Neural cell (in vitro differentiated cells): ENCODE data around the gene HACL1. TPM values are rescaled to one million over a fixed set of nuclear protein-coding genes. Genes with fewer than 3 reads are reported as not detected.

Experiments
- H2AFZ ChIP-seq: fragments of 200-600, 300-800 bp; sonication (generic), shearing (Covaris generic); 2 replicates; pipeline ENCODE4 v1.6.0; 2014; ENCODE audit warnings: low read depth, mild to moderate bottlenecking, antibody characterized with exemption, low read length, moderate library complexity
- H3F3A ChIP-seq: fragments of 200-600 bp; shearing (Covaris generic); 2 replicates; pipeline ENCODE4 v1.6.1; 2016; ENCODE audit warnings: mild to moderate bottlenecking, moderate library complexity, mixed read lengths, antibody characterized with exemption, low read length; ENCODE audit not compliant: insufficient read depth, poor library complexity, severe bottlenecking
- H3K27ac ChIP-seq: fragments of 200-600, 300-800 bp; sonication (generic), shearing (Covaris generic); 2 replicates; pipeline ENCODE4 v1.5.1; 2014; ENCODE audit warnings: mild to moderate bottlenecking, low read length, moderate library complexity
- H3K27me3 ChIP-seq: fragments of 300-800, 200-600 bp; sonication (generic), shearing (Covaris generic); 2 replicates; pipeline ENCODE4 v1.6.0; 2014; ENCODE audit warnings: mild to moderate bottlenecking, low read depth, low read length, moderate library complexity; ENCODE audit not compliant: insufficient read depth
- H3K36me3 ChIP-seq: fragments of 300-800, 200-600 bp; sonication (generic), shearing (Covaris generic); 2 replicates; pipeline ENCODE4 v1.5.1; 2014; ENCODE audit warnings: mild to moderate bottlenecking, antibody characterized with exemption, low read length, moderate library complexity; ENCODE audit not compliant: insufficient read depth
- H3K4me2 ChIP-seq: fragments of 300-800, 200-600 bp; sonication (generic), shearing (Covaris generic); 2 replicates; pipeline ENCODE4 v1.6.0; 2014; ENCODE audit warnings: mild to moderate bottlenecking, low read length
- H3K4me3 ChIP-seq: fragments of 300-800, 200-600 bp; sonication (generic), shearing (Covaris generic); 2 replicates; pipeline ENCODE4 v1.5.1; 2014; ENCODE audit warnings: mild to moderate bottlenecking, low read length, moderate library complexity
- H3K79me2 ChIP-seq: fragments of 200-600 bp; shearing (Covaris generic); replicated peaks from 2 replicates; pipeline ENCODE4 v1.6.0; 2014; ENCODE audit warnings: mild to moderate bottlenecking, low read length, moderate library complexity; ENCODE audit not compliant: insufficient read depth
- H3K9ac ChIP-seq: fragments of 300-800, 200-600 bp; sonication (generic), shearing (Covaris generic); 2 replicates; pipeline ENCODE4 v1.6.1; 2016; ENCODE audit warnings: mild to moderate bottlenecking, low read length, mixed read lengths
- H3K9me2 ChIP-seq: fragments of 200-600 bp; shearing (Covaris generic); 2 replicates; pipeline ENCODE4 v1.6.1; 2016; ENCODE audit warnings: mild to moderate bottlenecking, low read length, mixed read lengths; ENCODE audit not compliant: insufficient read depth
- H3K9me3 ChIP-seq: fragments of 200-600, 300-800 bp; sonication (generic), shearing (Covaris generic); 2 replicates; pipeline ENCODE4 v1.6.1; 2016; ENCODE audit warnings: mild to moderate bottlenecking, mixed run types, low read length, moderate library complexity, mixed read lengths
- H4K20me1 ChIP-seq: fragments of 200-600 bp; shearing (Covaris generic); 2 replicates; pipeline ENCODE4 v1.6.1; 2016; ENCODE audit warnings: mild to moderate bottlenecking, mixed run types; ENCODE audit not compliant: insufficient read depth
- EP300 ChIP-seq: fragments of 450-650 bp; conservative IDR thresholded peaks from 2 replicates; pipeline ENCODE4 v1.6.1; 2014; ENCODE audit warnings: antibody characterized with exemption, mild to moderate bottlenecking, moderate library complexity; ENCODE audit not compliant: poor library complexity, severe bottlenecking
- EZH2 ChIP-seq: fragments of 200-600, 300-800 bp; shearing (Covaris generic), sonication (generic); IDR thresholded peaks from 2 replicates; pipeline ENCODE4 v1.6.1; 2014; ENCODE audit warnings: antibody characterized with exemption, low read length, borderline replicate concordance, mild to moderate bottlenecking; ENCODE audit not compliant: insufficient read depth, poor library complexity, severe bottlenecking
- MXI1 ChIP-seq: fragments of 450-650 bp; conservative IDR thresholded peaks from 2 replicates; pipeline ENCODE4 v1.6.1; 2014; ENCODE audit warnings: antibody characterized with exemption, mild to moderate bottlenecking; ENCODE audit not compliant: poor library complexity, severe bottlenecking
- POLR2AphosphoS5 ChIP-seq: IDR thresholded peaks from 2 replicates; pipeline ENCODE4 v1.6.1; 2012
- RAD21 ChIP-seq: fragments of 450-650 bp; conservative IDR thresholded peaks from 2 replicates; pipeline ENCODE4 v1.6.1; 2014; ENCODE audit warnings: antibody characterized with exemption, mild to moderate bottlenecking, moderate library complexity
- SMC3 ChIP-seq: fragments of 450-650 bp; conservative IDR thresholded peaks from 2 replicates; pipeline ENCODE4 v1.6.1; 2014; ENCODE audit warnings: antibody characterized with exemption, mild to moderate bottlenecking, moderate library complexity; ENCODE audit not compliant: poor library complexity
- TAF1 ChIP-seq: IDR thresholded peaks from 2 replicates; pipeline ENCODE4 v1.6.1; 2012; ENCODE audit warnings: low read depth
- polyA plus RNA-seq: library from polyadenylated mRNA; depleted of rRNA; stranded (reverse); fragments of >200 nt; gene quantifications from 2 replicates; pipeline ENCODE4 v1.2.3, GENCODE V29; 2014
- TF ChIP-seq, protein P1 (sequence below): fragments of 450-650 bp; IDR thresholded peaks from 2 replicates; pipeline ENCODE4 v1.5.1; 2014; ENCODE audit warnings: antibody characterized with exemption, mild to moderate bottlenecking, moderate library complexity; ENCODE audit not compliant: poor library complexity, severe bottlenecking
- TF ChIP-seq, protein P2 (sequence below): IDR thresholded peaks from 2 replicates; pipeline ENCODE4 v1.6.1; 2012; ENCODE audit warnings: borderline replicate concordance

Gene HACL1
- polyA plus RNA-seq, 1 donor from 2014 or later: 26.0 TPM

DNA sequence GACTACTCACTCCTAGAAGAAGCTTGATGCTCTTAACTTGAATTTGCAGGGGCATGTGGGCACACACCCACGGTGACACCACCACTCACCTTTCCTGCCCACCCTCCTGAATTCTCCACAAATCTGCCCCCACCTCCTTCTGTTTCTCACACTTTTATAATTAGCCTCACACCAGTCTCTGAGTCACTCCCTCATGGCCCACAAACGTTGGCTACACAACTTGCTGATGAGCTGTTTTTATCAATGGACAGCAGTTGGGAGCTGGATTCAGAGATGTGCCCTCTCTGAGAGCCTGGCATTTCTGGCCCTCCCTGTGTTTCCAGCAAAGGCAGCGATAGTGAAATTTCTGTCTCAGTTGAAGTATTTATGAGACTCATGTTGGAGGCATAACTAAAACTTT is 81.2 kb downstream of the HACL1 start:
- H3K36me3 ChIP-seq: no peaks in the 10 kb centered on the region
- H3F3A ChIP-seq: no peaks in the 10 kb centered on the region
- no peaks in the 10 kb centered on the region for H3K9me3 ChIP-seq
- no peaks in the 10 kb centered on the region for H3K79me2 ChIP-seq
- H3K9me2 ChIP-seq: no peaks in the 10 kb centered on the region
- no peaks in the 10 kb centered on the region for H3K27me3 ChIP-seq
- no peaks in the 10 kb centered on the region for H4K20me1 ChIP-seq
- no peak overlapping the region for H3K4me3 ChIP-seq
- no peak overlapping the region for H3K27ac ChIP-seq
- TF ChIP-seq MXI1: no peak
- no peak for TF ChIP-seq EZH2
- no peak for TF ChIP-seq POLR2AphosphoS5
- TF ChIP-seq TAF1: no peak
- TF ChIP-seq EP300: no peak
- TF ChIP-seq, protein P1, sequence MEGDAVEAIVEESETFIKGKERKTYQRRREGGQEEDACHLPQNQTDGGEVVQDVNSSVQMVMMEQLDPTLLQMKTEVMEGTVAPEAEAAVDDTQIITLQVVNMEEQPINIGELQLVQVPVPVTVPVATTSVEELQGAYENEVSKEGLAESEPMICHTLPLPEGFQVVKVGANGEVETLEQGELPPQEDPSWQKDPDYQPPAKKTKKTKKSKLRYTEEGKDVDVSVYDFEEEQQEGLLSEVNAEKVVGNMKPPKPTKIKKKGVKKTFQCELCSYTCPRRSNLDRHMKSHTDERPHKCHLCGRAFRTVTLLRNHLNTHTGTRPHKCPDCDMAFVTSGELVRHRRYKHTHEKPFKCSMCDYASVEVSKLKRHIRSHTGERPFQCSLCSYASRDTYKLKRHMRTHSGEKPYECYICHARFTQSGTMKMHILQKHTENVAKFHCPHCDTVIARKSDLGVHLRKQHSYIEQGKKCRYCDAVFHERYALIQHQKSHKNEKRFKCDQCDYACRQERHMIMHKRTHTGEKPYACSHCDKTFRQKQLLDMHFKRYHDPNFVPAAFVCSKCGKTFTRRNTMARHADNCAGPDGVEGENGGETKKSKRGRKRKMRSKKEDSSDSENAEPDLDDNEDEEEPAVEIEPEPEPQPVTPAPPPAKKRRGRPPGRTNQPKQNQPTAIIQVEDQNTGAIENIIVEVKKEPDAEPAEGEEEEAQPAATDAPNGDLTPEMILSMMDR: no peak
- TF ChIP-seq RAD21: no peak
- no peak for TF ChIP-seq SMC3
- TF ChIP-seq, protein P2, sequence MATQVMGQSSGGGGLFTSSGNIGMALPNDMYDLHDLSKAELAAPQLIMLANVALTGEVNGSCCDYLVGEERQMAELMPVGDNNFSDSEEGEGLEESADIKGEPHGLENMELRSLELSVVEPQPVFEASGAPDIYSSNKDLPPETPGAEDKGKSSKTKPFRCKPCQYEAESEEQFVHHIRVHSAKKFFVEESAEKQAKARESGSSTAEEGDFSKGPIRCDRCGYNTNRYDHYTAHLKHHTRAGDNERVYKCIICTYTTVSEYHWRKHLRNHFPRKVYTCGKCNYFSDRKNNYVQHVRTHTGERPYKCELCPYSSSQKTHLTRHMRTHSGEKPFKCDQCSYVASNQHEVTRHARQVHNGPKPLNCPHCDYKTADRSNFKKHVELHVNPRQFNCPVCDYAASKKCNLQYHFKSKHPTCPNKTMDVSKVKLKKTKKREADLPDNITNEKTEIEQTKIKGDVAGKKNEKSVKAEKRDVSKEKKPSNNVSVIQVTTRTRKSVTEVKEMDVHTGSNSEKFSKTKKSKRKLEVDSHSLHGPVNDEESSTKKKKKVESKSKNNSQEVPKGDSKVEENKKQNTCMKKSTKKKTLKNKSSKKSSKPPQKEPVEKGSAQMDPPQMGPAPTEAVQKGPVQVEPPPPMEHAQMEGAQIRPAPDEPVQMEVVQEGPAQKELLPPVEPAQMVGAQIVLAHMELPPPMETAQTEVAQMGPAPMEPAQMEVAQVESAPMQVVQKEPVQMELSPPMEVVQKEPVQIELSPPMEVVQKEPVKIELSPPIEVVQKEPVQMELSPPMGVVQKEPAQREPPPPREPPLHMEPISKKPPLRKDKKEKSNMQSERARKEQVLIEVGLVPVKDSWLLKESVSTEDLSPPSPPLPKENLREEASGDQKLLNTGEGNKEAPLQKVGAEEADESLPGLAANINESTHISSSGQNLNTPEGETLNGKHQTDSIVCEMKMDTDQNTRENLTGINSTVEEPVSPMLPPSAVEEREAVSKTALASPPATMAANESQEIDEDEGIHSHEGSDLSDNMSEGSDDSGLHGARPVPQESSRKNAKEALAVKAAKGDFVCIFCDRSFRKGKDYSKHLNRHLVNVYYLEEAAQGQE: no peak
- no peak overlapping the region for H2AFZ ChIP-seq
- H3K9ac ChIP-seq: no peak overlapping the region
- H3K4me2 ChIP-seq: no peak overlapping the region

DNA sequence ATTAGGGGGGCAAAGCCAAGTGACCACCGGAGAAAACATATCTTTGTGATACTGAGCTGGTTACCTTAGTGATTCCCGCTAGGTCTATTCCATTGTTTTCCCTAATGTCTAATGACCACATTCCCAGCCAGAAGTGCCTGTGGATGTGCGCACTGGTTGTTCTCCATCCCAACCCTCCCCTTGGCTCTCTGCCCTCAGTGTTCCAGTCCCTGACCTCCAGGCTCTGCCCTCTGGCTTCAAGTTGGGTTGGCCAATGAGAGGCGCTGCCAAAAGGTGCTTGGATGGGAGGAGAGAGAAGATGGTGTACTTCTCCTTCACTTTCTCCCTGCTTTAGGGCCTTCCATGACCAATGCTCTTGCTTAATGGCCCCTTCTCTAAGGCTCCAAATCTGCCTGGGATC is 82.3 kb downstream of the HACL1 start:
- no peak overlapping the region for H2AFZ ChIP-seq
- no peaks in the 10 kb centered on the region for H3K9me2 ChIP-seq

More for the DNA sequence above, 82.3 kb downstream of the HACL1 start:
- H3K27ac ChIP-seq: no peak overlapping the region
- H3K9me3 ChIP-seq: no peaks in the 10 kb centered on the region
- H3K79me2 ChIP-seq: no peaks in the 10 kb centered on the region
- TF ChIP-seq RAD21 (no peak), SMC3 (no peak), MXI1 (no peak), EZH2 (no peak), TAF1 (no peak), EP300 (no peak), POLR2AphosphoS5 (no peak)
- TF ChIP-seq, protein P2: no peak
- TF ChIP-seq, protein P1: no peak
- H3K27me3 ChIP-seq: no peaks in the 10 kb centered on the region
- no peaks in the 10 kb centered on the region for H3F3A ChIP-seq
- no peaks in the 10 kb centered on the region for H3K36me3 ChIP-seq
- no peak overlapping the region for H3K4me3 ChIP-seq
- H4K20me1 ChIP-seq: no peaks in the 10 kb centered on the region
- H3K4me2 ChIP-seq: no peak overlapping the region
- H3K9ac ChIP-seq: no peak overlapping the region
